PFSK-1 (cell line): ENCODE data around the gene FAM219A.

Experiments
- FOXP2 ChIP-seq: optimal IDR thresholded peaks from 2 replicates; pipeline ENCODE3; 2011; ENCODE audit warnings: borderline replicate concordance, control low read depth, inconsistent platforms; ENCODE audit not compliant: insufficient read depth; ENCODE audit errors: extremely low read length, extremely low read depth
- POLR2AphosphoS5 ChIP-seq: IDR thresholded peaks from 2 replicates; pipeline ENCODE4 v1.6.1; 2012; ENCODE audit warnings: low read depth, mild to moderate bottlenecking, control low read depth, low read length, moderate library complexity
- SIN3A ChIP-seq: IDR thresholded peaks from 2 replicates; pipeline ENCODE4 v1.6.1; 2012; ENCODE audit warnings: mild to moderate bottlenecking, low read length, moderate library complexity, borderline replicate concordance; ENCODE audit not compliant: insufficient read depth
- TAF1 ChIP-seq: IDR thresholded peaks from 2 replicates; pipeline ENCODE4 v1.6.1; 2012; ENCODE audit warnings: low read length, control low read depth, borderline replicate concordance; ENCODE audit not compliant: insufficient read depth
- TF ChIP-seq, protein P1 (sequence below), 2 experiments: IDR thresholded peaks; 2 replicates each; pipeline versions ENCODE4 v1.6.1 to v1.8.0; 2011 to 2012; ENCODE audit warnings: low read depth in 2 of 2, low read length in 2 of 2, control low read depth in 1 of 2, inconsistent platforms in 1 of 2, mild to moderate bottlenecking in 1 of 2, moderate library complexity in 1 of 2; ENCODE audit not compliant: insufficient read depth in 1 of 2

Gene FAM219A

GRCh38 chr9:34370335-34370969 is 87.9 kb downstream of the FAM219A start:
- TF ChIP-seq SIN3A = no peak
- TF ChIP-seq FOXP2 = no peak
- TF ChIP-seq, protein P1, sequence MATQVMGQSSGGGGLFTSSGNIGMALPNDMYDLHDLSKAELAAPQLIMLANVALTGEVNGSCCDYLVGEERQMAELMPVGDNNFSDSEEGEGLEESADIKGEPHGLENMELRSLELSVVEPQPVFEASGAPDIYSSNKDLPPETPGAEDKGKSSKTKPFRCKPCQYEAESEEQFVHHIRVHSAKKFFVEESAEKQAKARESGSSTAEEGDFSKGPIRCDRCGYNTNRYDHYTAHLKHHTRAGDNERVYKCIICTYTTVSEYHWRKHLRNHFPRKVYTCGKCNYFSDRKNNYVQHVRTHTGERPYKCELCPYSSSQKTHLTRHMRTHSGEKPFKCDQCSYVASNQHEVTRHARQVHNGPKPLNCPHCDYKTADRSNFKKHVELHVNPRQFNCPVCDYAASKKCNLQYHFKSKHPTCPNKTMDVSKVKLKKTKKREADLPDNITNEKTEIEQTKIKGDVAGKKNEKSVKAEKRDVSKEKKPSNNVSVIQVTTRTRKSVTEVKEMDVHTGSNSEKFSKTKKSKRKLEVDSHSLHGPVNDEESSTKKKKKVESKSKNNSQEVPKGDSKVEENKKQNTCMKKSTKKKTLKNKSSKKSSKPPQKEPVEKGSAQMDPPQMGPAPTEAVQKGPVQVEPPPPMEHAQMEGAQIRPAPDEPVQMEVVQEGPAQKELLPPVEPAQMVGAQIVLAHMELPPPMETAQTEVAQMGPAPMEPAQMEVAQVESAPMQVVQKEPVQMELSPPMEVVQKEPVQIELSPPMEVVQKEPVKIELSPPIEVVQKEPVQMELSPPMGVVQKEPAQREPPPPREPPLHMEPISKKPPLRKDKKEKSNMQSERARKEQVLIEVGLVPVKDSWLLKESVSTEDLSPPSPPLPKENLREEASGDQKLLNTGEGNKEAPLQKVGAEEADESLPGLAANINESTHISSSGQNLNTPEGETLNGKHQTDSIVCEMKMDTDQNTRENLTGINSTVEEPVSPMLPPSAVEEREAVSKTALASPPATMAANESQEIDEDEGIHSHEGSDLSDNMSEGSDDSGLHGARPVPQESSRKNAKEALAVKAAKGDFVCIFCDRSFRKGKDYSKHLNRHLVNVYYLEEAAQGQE (IDR thresholded peaks at IDR 0.05; ENCODE audit: insufficient read depth in 1 of 2, low read depth in 2 of 2, low read length in 2 of 2) = no peak
- no peak for TF ChIP-seq POLR2AphosphoS5

- TF ChIP-seq, protein P1 (IDR thresholded peaks at IDR 0.05; ENCODE audit: insufficient read depth in 1 of 2, low read depth in 2 of 2, low read length in 2 of 2) = no peak
- TF ChIP-seq FOXP2 = no peak
- no peak for TF ChIP-seq POLR2AphosphoS5
- TF ChIP-seq SIN3A = no peak
- TF ChIP-seq TAF1 = no peak
Observed at GRCh38 chr9:34369636-34370035, 88.7 kb downstream of the FAM219A start.

- TF ChIP-seq POLR2AphosphoS5 = no peak
- TF ChIP-seq, protein P1 (IDR thresholded peaks at IDR 0.05; ENCODE audit: insufficient read depth in 1 of 2, low read depth in 2 of 2, low read length in 2 of 2) = no peak
- TF ChIP-seq TAF1 = no peak
- no peak for TF ChIP-seq SIN3A
- TF ChIP-seq FOXP2 = no peak
Observed at GRCh38 chr9:34366365-34366764, 92.0 kb downstream of the FAM219A start.

DNA sequence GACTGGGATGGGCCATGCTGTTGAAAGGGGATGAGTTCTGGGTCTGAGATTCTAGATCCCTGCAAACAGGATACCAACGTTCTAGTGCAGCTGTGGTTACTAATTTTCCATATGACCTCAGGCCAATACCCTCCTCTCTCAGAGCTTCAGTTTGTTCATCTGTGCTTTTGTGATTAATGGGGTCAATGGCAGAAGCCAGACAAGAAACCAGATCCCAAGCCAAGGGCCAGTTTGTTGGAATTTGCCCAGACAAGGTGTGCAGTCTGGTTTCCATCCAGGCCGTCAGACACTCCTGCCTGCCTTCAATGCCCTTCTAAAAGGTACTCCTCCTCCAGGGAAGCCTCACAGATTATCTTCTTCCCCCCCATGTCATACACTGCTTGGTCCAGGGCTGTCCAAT is 93.1 kb downstream of the FAM219A start:
- TF ChIP-seq, protein P1 (IDR thresholded peaks at IDR 0.05; ENCODE audit: insufficient read depth in 1 of 2, low read depth in 2 of 2, low read length in 2 of 2) = no peak
